NCI-H128 (cell line): ENCODE data around the gene PLXNA4.

Experiments used
- DNase-seq: peaks from one replicate; lab custom pipeline; 2025; ENCODE audit not compliant: unreplicated experiment; lab: John Stamatoyannopoulos, UW

PLXNA4 gene

DNA sequence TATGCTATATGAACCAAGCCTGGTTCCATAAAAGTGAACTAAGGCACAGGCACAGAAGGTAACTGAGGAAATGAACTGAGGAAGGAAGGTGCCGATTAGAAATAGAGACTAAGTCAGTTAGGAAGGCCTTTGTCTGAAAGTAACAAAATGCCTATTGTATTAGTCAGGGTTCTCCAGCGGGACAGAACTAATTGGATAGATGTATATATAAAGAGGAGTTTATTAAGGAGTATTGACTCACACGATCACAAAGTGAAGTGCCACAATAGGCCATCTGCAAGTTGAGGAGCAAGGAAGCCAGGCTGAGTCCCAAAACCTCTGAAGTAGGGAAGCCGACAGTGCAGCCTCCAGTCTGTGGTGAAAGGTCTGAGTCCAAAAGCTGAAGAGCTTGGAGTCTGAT, 13.9 kb upstream of the PLXNA4 start:
- DNase-seq: no peak

- no peak for DNase-seq
Observed at GRCh38 chr7:132588596-132588995, 12.3 kb upstream of the PLXNA4 start.

DNA sequence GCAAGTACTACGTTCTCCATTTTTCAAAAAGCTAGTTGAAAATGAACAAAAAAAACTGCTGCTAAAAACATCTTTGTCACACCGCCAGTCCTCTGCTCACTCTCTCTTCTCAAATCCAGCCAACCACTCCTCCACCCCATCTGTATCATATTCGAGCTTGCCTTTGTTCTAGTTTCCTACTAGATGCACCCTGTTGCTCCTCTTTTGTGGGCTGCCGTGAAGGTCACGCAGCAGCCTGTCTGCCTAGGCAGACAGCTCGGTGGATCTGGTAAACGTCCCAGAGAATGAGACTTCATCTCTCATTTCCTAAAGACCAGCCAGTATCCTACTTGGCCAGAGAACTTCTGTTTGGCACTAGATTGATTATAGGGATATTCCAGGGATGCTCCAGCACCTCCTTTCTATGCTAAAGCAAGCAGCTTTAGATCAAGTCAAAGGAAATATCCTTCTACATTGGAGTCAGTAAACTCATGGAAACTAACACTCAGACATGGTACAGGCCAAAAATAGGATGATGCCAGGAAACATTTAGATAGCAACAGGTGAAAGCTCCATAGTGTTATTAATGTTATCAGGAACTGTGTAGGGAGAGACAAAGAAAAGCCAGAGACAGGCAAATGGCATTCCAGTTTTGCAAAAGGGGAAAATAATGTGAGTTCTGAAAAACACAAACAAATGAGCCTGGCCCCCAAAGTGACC, 8.7 kb upstream of the PLXNA4 start:
- no peak for DNase-seq

DNA sequence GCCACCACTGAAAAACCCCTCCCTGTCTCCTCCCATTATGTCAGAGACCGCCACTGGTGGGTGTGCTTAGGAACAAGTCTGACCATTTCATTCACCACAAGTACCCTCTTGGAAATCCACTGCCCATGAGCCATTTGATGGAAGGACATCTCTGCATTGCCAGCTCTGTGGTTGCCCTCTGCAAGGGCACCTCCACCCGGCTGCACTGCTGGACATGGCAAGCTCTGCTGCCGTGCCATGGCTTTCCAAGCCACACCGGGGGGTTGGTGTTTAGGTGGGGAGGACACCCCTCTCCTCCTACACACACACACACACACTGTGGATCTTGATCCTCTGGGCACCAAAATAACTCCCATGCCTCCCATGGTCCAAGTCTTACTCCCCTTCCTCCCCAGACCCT, 5.2 kb upstream of the PLXNA4 start:
- no peak for DNase-seq

DNA sequence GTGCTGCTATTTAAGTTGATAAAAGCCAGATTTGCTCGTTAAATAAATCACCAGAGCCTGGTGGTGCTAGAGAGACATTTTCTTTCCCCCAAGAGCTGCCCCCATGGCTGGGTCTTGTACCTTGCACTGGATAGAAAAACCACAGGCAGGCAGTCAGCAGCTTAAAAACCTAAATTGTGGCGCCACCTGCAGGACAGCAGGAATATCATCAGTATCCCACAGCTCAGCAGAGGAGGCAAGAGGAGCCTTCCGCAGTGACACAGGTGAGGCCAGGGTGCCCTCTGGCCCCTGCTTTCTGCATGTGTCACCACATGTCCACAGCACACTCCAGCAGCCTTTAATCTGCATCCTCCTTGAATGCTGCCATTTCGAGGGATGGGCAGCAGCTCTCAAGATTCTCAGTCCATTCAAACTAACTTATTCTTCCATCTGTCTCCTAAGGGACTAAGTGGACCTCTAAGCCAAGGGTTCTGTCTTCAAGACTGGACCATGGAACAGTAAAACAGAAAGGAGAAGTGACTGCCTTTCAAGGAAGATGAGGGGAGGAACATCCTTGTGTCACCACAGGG, 4.5 kb upstream of the PLXNA4 start:
- DNase-seq: peak; percentile 20

- no peak for DNase-seq
Observed at GRCh38 chr7:132580277-132580676, 4.0 kb upstream of the PLXNA4 start.

DNA sequence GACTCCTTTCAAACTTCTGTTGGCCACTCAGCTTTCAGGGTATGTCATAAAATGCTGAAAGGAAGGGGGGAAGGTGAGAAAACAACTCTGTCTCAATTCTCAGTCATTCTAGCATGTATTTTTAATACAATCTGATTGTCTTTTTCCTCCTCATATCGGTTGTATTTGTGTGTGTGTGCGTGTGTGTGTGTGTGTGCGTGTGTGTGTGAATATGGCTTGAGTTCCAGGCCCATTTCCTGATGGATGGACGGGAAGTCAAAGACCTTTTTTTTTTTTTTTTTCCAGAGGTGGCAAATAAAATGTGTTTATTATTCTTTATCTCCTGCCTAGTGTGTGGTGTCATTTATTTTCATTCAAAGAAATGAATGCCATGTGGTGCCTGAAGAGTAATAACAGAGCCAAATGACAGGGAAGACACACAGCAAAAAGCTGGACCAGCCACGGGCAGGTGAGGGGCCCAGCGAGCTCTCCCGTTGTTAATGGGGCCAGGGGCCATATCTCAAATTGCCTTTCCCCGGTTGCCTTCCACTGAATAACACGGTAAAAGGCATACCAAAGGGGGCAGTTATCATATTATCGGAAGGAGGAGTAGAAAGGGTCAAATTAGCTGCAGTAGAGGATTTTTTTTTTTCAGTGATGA, 3.1 kb upstream of the PLXNA4 start:
- no peak for DNase-seq

DNA sequence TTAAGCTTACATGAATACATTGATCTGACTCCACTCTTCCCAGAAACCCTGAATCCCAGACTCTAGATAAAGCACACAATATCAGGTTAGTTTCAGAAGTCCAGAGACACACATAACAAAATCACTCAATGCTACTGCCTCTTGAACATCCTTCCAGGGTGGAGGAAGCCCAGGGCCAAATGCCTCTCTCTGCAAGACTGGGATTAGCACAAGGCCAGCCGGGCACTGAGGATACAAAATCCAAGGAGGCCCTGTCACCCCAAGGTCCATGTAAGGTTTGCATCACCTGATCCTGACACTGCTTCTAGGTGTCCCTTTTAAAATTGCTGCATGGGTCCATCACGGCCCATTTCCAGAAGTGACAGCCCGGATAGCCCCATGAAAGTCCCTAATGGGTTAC, 2.6 kb upstream of the PLXNA4 start:
- DNase-seq: no peak

GRCh38 chr7:132578050-132578370, 1.7 kb upstream of the PLXNA4 start:
- no peak for DNase-seq

GRCh38 chr7:132577206-132578049, 1.2 kb upstream of the PLXNA4 start:
- peak; percentile 36 for DNase-seq

- DNase-seq: no peak
Observed at GRCh38 chr7:132576721-132577085, 433 bp upstream of the PLXNA4 start.

GRCh38 chr7:132575419-132575981, 770 bp downstream of the PLXNA4 start:
- DNase-seq: peak; percentile 33

GRCh38 chr7:132574223-132574622, 2.0 kb downstream of the PLXNA4 start:
- no peak for DNase-seq

DNA sequence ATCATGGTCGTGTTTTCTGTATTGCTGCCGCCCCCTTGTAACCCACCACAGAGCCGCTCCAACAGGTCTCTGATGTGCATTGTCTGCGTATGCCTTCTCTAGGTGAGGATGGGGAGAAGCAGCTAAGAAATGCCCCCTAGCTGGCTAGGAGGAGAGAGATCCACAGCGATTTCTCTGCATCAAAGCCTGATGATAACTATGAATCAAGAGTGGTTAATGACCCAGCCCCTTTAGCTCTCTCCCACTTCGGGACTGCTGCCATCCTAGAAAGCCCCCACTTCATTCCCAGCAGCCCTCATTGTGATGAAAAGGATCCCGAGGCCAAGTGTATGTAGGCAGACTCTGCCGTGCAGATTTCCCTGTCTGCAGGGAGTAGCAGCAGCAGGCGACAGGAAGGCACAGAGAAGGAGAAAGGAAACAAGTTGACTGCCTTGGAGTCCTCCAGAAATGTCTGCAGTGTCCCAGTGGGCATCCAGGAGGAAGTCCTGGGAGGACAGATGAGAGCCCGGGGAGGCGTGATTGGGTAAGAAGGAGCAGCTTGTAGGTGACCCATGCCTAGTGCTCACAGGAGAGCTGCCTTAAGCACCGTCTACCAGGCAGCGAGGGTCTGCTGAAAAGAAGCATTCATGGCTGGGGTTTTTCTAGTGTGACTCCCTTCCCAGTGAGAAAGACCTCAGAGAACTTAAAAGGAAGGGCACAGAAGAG, 2.9 kb downstream of the PLXNA4 start:
- no peak for DNase-seq

- DNase-seq: no peak
Observed at GRCh38 chr7:132572526-132572925, 3.7 kb downstream of the PLXNA4 start.

- DNase-seq: no peak
Observed at GRCh38 chr7:132571970-132572369, 4.3 kb downstream of the PLXNA4 start.

- no peak for DNase-seq
Observed at GRCh38 chr7:132569884-132570614, 6.2 kb downstream of the PLXNA4 start.

GRCh38 chr7:132568962-132569361, 7.3 kb downstream of the PLXNA4 start:
- DNase-seq: no peak

- DNase-seq: no peak
Observed at GRCh38 chr7:132565885-132566284, 10.4 kb downstream of the PLXNA4 start.

GRCh38 chr7:132565441-132565840, 10.8 kb downstream of the PLXNA4 start:
- no peak for DNase-seq
